DOHH2 (cell line): ENCODE data around the gene MGAT4C.

Source experiments
- H3F3A ChIP-seq: fragments of 200-600 bp; sonication (generic), shearing (Covaris generic); 2 replicates; pipeline ENCODE4 v1.6.0; 2016; ENCODE audit warnings: antibody characterized with exemption, mild to moderate bottlenecking; ENCODE audit not compliant: control insufficient read depth, insufficient read depth
- H3K27ac ChIP-seq: fragments of 200-600 bp; sonication (generic); 2 replicates; pipeline ENCODE4 v1.5.1; 2014; ENCODE audit warnings: low read depth, mild to moderate bottlenecking, low read length, moderate library complexity
- H3K27me3 ChIP-seq: fragments of 200-600 bp; sonication (generic); 2 replicates; pipeline ENCODE4 v1.6.1; 2014; ENCODE audit warnings: mild to moderate bottlenecking, low read length, mixed read lengths; ENCODE audit not compliant: control insufficient read depth
- H3K36me3 ChIP-seq: fragments of 200-600 bp; sonication (generic); 2 replicates; pipeline ENCODE4 v1.6.1; 2014; ENCODE audit warnings: mild to moderate bottlenecking, low read length, moderate library complexity, mixed read lengths; ENCODE audit not compliant: control insufficient read depth
- H3K4me1 ChIP-seq: fragments of 200-600 bp; sonication (generic); 2 replicates; pipeline ENCODE4 v1.6.1; 2014; ENCODE audit warnings: mild to moderate bottlenecking, low read length, mixed read lengths; ENCODE audit not compliant: control insufficient read depth
- H3K4me2 ChIP-seq: fragments of 200-600 bp; sonication (generic); 2 replicates; pipeline ENCODE4 v1.6.0; 2014; ENCODE audit warnings: mild to moderate bottlenecking, low read length, moderate library complexity
- H3K4me3 ChIP-seq: fragments of 200-600 bp; sonication (generic); 2 replicates; pipeline ENCODE4 v1.5.1; 2014; ENCODE audit warnings: mild to moderate bottlenecking, low read length, mixed read lengths
- H3K79me2 ChIP-seq: fragments of 200-600 bp; sonication (generic); 2 replicates; pipeline ENCODE4 v1.6.1; 2014; ENCODE audit warnings: mild to moderate bottlenecking, low read length, mixed read lengths; ENCODE audit not compliant: control insufficient read depth
- H3K9me2 ChIP-seq: fragments of 200-600 bp; sonication (generic); replicated peaks from 2 replicates; pipeline ENCODE4 v1.6.1; 2014; ENCODE audit warnings: mild to moderate bottlenecking, low read length, mixed read lengths; ENCODE audit not compliant: control insufficient read depth
- H3K9me3 ChIP-seq: fragments of 200-600 bp; sonication (generic); 2 replicates; pipeline ENCODE4 v1.6.1; 2014; ENCODE audit warnings: antibody characterized with exemption, low read length, mixed read lengths; ENCODE audit not compliant: control insufficient read depth, insufficient read depth
- H4K20me1 ChIP-seq: fragments of 200-600 bp; sonication (generic); 2 replicates; pipeline ENCODE4 v1.6.0; 2014; ENCODE audit warnings: low read depth, mild to moderate bottlenecking, antibody characterized with exemption, low read length, moderate library complexity; ENCODE audit not compliant: control insufficient read depth, insufficient read depth
- CTCF ChIP-seq: fragments of 200-600 bp; sonication (generic); IDR thresholded peaks from one replicate; pipeline ENCODE4 v1.5.1; 2014; ENCODE audit warnings: antibody characterized with exemption, mild to moderate bottlenecking, low read depth, low read length; ENCODE audit not compliant: poor library complexity, severe bottlenecking
- EZH2phosphoT487 ChIP-seq: fragments of 200-600 bp; sonication (generic); IDR thresholded peaks from 2 replicates; pipeline ENCODE4 v1.6.1; 2017; ENCODE audit warnings: borderline replicate concordance, mild to moderate bottlenecking, antibody characterized with exemption, low read length, moderate library complexity, mixed read lengths

MGAT4C gene

GRCh38 chr12:86194721-86195120 is 61.5 kb downstream of the MGAT4C start:
- Histone ChIP-seq H4K20me1 (no peaks in the 10 kb centered on the region), H3K27me3 (no peaks in the 10 kb centered on the region), H3K36me3 (no peaks in the 10 kb centered on the region), H3K9me3 (no peaks in the 10 kb centered on the region), H3K4me2 (no peak overlapping the region), H3K27ac (no peak overlapping the region), H3K4me3 (no peak overlapping the region), H3K79me2 (no peaks in the 10 kb centered on the region), H3F3A (no peaks in the 10 kb centered on the region), H3K9me2 (no peaks in the 10 kb centered on the region), H3K4me1 (no peaks in the 10 kb centered on the region)
- TF ChIP-seq EZH2phosphoT487 (no peak), CTCF (no peak)

GRCh38 chr12:86193931-86194330 is 62.3 kb downstream of the MGAT4C start:
- no peaks in the 10 kb centered on the region for H4K20me1 ChIP-seq
- H3K4me2 ChIP-seq, result no peak overlapping the region
- no peak overlapping the region for H3K27ac ChIP-seq
- H3K27me3 ChIP-seq, result no peaks in the 10 kb centered on the region
- no peaks in the 10 kb centered on the region for H3F3A ChIP-seq
- no peaks in the 10 kb centered on the region for H3K79me2 ChIP-seq
- H3K9me2 ChIP-seq, result no peaks in the 10 kb centered on the region
- H3K4me1 ChIP-seq, result no peaks in the 10 kb centered on the region
- TF ChIP-seq CTCF (no peak), EZH2phosphoT487 (no peak)
- H3K36me3 ChIP-seq, result no peaks in the 10 kb centered on the region
- H3K9me3 ChIP-seq, result no peaks in the 10 kb centered on the region
- H3K4me3 ChIP-seq, result no peak overlapping the region

- Histone ChIP-seq H3K4me3 (no peak overlapping the region), H3K36me3 (no peaks in the 10 kb centered on the region), H4K20me1 (no peaks in the 10 kb centered on the region), H3K9me2 (no peaks in the 10 kb centered on the region), H3K9me3 (no peaks in the 10 kb centered on the region), H3K27me3 (no peaks in the 10 kb centered on the region), H3F3A (no peaks in the 10 kb centered on the region), H3K4me1 (no peaks in the 10 kb centered on the region), H3K27ac (no peak overlapping the region), H3K79me2 (no peaks in the 10 kb centered on the region), H3K4me2 (no peak overlapping the region)
- TF ChIP-seq CTCF, result no peak
- TF ChIP-seq EZH2phosphoT487, result no peak
Measured at GRCh38 chr12:86188226-86188625, 68.0 kb downstream of the MGAT4C start.

- H3K9me3 ChIP-seq, result no peaks in the 10 kb centered on the region
- H3K27me3 ChIP-seq, result no peaks in the 10 kb centered on the region
- TF ChIP-seq EZH2phosphoT487 (no peak), CTCF (peak; percentile 15)
- no peaks in the 10 kb centered on the region for H3F3A ChIP-seq
- no peak overlapping the region for H3K27ac ChIP-seq
- H3K9me2 ChIP-seq, result no peaks in the 10 kb centered on the region
- no peaks in the 10 kb centered on the region for H3K36me3 ChIP-seq
- no peaks in the 10 kb centered on the region for H3K4me1 ChIP-seq
- H3K4me2 ChIP-seq, result no peak overlapping the region
- no peaks in the 10 kb centered on the region for H4K20me1 ChIP-seq
- no peaks in the 10 kb centered on the region for H3K79me2 ChIP-seq
- H3K4me3 ChIP-seq, result no peak overlapping the region
Measured at GRCh38 chr12:86186449-86186848, 69.7 kb downstream of the MGAT4C start.
